LNCAP (cell line): ENCODE data around the gene MAST4.

Source experiments
- CTCF ChIP-seq: fragments of 450-650 bp; IDR thresholded peaks from 2 replicates; pipeline ENCODE4 v1.5.1; 2017; ENCODE audit warnings: mild to moderate bottlenecking

MAST4 gene

GRCh38 chr5:66603881-66604280 is 7.7 kb downstream of the MAST4 start:
- TF ChIP-seq CTCF: no peak

- TF ChIP-seq CTCF: no peak
These were observed 10.5 kb downstream of the MAST4 start for GRCh38 chr5:66606713-66607112.

GRCh38 chr5:66608501-66608900 is 12.3 kb downstream of the MAST4 start:
- TF ChIP-seq CTCF: no peak

- no peak for TF ChIP-seq CTCF
These were observed 13.4 kb downstream of the MAST4 start for GRCh38 chr5:66609615-66610014.

GRCh38 chr5:66612226-66612625 is 16.0 kb downstream of the MAST4 start:
- no peak for TF ChIP-seq CTCF

- TF ChIP-seq CTCF: no peak
These were observed 18.9 kb downstream of the MAST4 start for GRCh38 chr5:66615136-66615535.

GRCh38 chr5:66615894-66616293 is 19.7 kb downstream of the MAST4 start:
- no peak for TF ChIP-seq CTCF

GRCh38 chr5:66616520-66617225 is 20.5 kb downstream of the MAST4 start:
- no peak for TF ChIP-seq CTCF
